ENCODE results near the gene PAXIP1. TPM values are rescaled to one million over a fixed set of nuclear protein-coding genes. Genes with fewer than 3 reads are reported as not detected.

The PAXIP1 gene
- total RNA-seq, 2 experiments from 2014 or later = 6.4 to 6.7 TPM

- ChIA-PET CTCF (no interaction called here), POLR2A (no interaction called here)
- DNase-seq = no peak
- Mint-ChIP-seq H3K4me1 (ENCODE audit: low read depth) (no peaks in the 10 kb centered on the region), H3K9me3 (no peaks in the 10 kb centered on the region), H3K4me3 (no peak overlapping the region), H3K36me3 (ENCODE audit: low read depth) (no peaks in the 10 kb centered on the region), H3K27me3 (peaks cover 21% of the 10 kb centered on the region), H3K27ac (no peak overlapping the region)
- H3K27me3 ChIP-seq (ENCODE audit: control insufficient read depth in 1 of 2, insufficient read depth in 2 of 2, low read length in 2 of 2) = peaks cover 0 to 8% of the 10 kb centered on the region in 2 experiments
- no peaks in the 10 kb centered on the region for H3K36me3 ChIP-seq (ENCODE audit: insufficient read depth, low read length)
- H3K9me3 ChIP-seq (ENCODE audit: control insufficient read depth in 1 of 2, insufficient read depth in 1 of 2, low read length in 2 of 2) = peaks cover 0 to 12% of the 10 kb centered on the region in 2 experiments
- intact Hi-C loops (cut with DNase I, micrococcal nuclease) = no loop called here
- no peak for ATAC-seq (ENCODE audit: poor library complexity)
- TF ChIP-seq, protein P1, sequence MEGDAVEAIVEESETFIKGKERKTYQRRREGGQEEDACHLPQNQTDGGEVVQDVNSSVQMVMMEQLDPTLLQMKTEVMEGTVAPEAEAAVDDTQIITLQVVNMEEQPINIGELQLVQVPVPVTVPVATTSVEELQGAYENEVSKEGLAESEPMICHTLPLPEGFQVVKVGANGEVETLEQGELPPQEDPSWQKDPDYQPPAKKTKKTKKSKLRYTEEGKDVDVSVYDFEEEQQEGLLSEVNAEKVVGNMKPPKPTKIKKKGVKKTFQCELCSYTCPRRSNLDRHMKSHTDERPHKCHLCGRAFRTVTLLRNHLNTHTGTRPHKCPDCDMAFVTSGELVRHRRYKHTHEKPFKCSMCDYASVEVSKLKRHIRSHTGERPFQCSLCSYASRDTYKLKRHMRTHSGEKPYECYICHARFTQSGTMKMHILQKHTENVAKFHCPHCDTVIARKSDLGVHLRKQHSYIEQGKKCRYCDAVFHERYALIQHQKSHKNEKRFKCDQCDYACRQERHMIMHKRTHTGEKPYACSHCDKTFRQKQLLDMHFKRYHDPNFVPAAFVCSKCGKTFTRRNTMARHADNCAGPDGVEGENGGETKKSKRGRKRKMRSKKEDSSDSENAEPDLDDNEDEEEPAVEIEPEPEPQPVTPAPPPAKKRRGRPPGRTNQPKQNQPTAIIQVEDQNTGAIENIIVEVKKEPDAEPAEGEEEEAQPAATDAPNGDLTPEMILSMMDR (IDR thresholded peaks at IDR 0.05) = no peak
- no peak overlapping the region for H3K27ac ChIP-seq (ENCODE audit: low read depth in 1 of 2, low read length in 2 of 2)
- H3K4me1 ChIP-seq (ENCODE audit: insufficient read depth, low read length) = no peaks in the 10 kb centered on the region
- H3K4me3 ChIP-seq (ENCODE audit: low read length) = no peak overlapping the region
These were observed 106.8 kb downstream of the PAXIP1 start for GRCh38 chr7:154896076-154896475.

Other genes starting within 250 kb of the PAXIP1 start
- not detected for gene HTR5A, start 67.2 kb upstream of the PAXIP1 start, total RNA-seq